Activated CD4-positive, alpha-beta T cell treated with anti-CD3 and anti-CD28 coated beads, Interleukin-2, amount 10 ng/mL, durations not matched to agents 7 days and 5 days (primary cell): ENCODE data around the gene RNU4-1. TPM values are rescaled to one million over a fixed set of nuclear protein-coding genes. Genes with fewer than 3 reads are reported as not detected.
"Not testable (repeated sequence)": the region's sequence is repeated elsewhere in the genome, so short reads cannot be mapped to it uniquely, and the experiment has no call there.

Experiments
- CTCF ChIA-PET: fragments of 350-600 bp; sonication (Branson Sonifier 250); formaldehyde crosslinking; loops from one replicate; lab custom pipeline; 2021; ENCODE audit warnings: antibody characterized with exemption; lab: Charles Lee
- POLR2A ChIA-PET: fragments of 350-600 bp; sonication (Branson Sonifier 250); formaldehyde crosslinking; loops from one replicate; lab custom pipeline; 2021; ENCODE audit warnings: antibody characterized with exemption; lab: Charles Lee
- DNase-seq: peaks from one replicate; pipeline ENCODE4 v3.0.0-alpha.2; 2020
- H3K27ac Mint-ChIP-seq: one replicate; pipeline ENCODE4 v1.8.0; 2021; ENCODE audit warnings: mild to moderate bottlenecking, moderate library complexity, mixed read lengths
- H3K27me3 Mint-ChIP-seq: one replicate; pipeline ENCODE4 v1.8.0; 2021; ENCODE audit warnings: mixed read lengths
- H3K36me3 Mint-ChIP-seq: one replicate; pipeline ENCODE4 v1.8.0; 2021; ENCODE audit warnings: low read depth, mixed read lengths
- H3K4me1 Mint-ChIP-seq: one replicate; pipeline ENCODE4 v1.8.0; 2021; ENCODE audit warnings: mixed read lengths
- H3K4me3 Mint-ChIP-seq: one replicate; pipeline ENCODE4 v1.8.0; 2021; ENCODE audit warnings: mild to moderate bottlenecking, moderate library complexity, mixed read lengths
- H3K9me3 Mint-ChIP-seq: one replicate; pipeline ENCODE4 v1.8.0; 2021; ENCODE audit warnings: mixed read lengths
- total RNA-seq, 2 experiments: library from RNA; stranded (reverse); gene quantifications; one replicate each; pipeline ENCODE4 v1.2.3, GENCODE V29; 2021

The RNU4-1 gene
- total RNA-seq, 2 experiments from 2014 or later: 672 to 1,846 TPM

- H3K4me3 Mint-ChIP-seq: peak overlapping the region; percentile 88
- peaks cover 52% of the 10 kb centered on the region for H3K36me3 Mint-ChIP-seq
- ChIA-PET CTCF (interaction anchor here (0.6 to 26.1 kb wide), 13 partner anchors 9 to 1715 kb away, joined by 3 to 546 read pairs (median 4); partner anchors contain the start of genes RNU4-1, RNU4-2, RPLP0 and SIRT4), POLR2A (interaction anchor here (1.0 to 3.5 kb wide), 2 partner anchors 13 to 28 kb away, joined by 3 to 24 read pairs; partner anchors contain the start of gene RNU4-2)
- no peaks in the 10 kb centered on the region for H3K27me3 Mint-ChIP-seq
- H3K27ac Mint-ChIP-seq: peak overlapping the region; percentile 83
- H3K4me1 Mint-ChIP-seq: peaks cover 59% of the 10 kb centered on the region
- H3K9me3 Mint-ChIP-seq: no peaks in the 10 kb centered on the region
- DNase-seq: no peak
Measured at GRCh38 chr12:120262852-120263747, 29.9 kb downstream of the RNU4-1 start.

- H3K4me1 Mint-ChIP-seq: peaks cover 68% of the 10 kb centered on the region
- ChIA-PET POLR2A (interaction anchor here (0.9 to 1.4 kb wide), 3 partner anchors 12 to 61 kb away, joined by 3 to 6 read pairs (median 3); partner anchors contain the start of genes RNU4-2 and RPLP0), CTCF (interaction anchor here (1.0 to 26.1 kb wide), 12 partner anchors 8 to 272 kb away, joined by 3 to 546 read pairs (median 6); partner anchors contain the start of genes RNU4-1, RNU4-2, RPLP0 and SIRT4)
- peaks cover 56% of the 10 kb centered on the region for H3K36me3 Mint-ChIP-seq
- H3K27ac Mint-ChIP-seq: peak overlapping the region; percentile 82
- H3K4me3 Mint-ChIP-seq: peak overlapping the region; percentile 88
- H3K27me3 Mint-ChIP-seq: no peaks in the 10 kb centered on the region
- H3K9me3 Mint-ChIP-seq: no peaks in the 10 kb centered on the region
- DNase-seq: peak; percentile 39
Measured at GRCh38 chr12:120261951-120262851, 30.8 kb downstream of the RNU4-1 start.

- ChIA-PET CTCF (interaction anchor here (1.1 to 26.1 kb wide), 3 partner anchors 11 to 35 kb away, joined by 3 to 546 read pairs (median 90); no protein-coding TSS in a partner anchor), POLR2A (no interaction called here)
- peaks cover 78% of the 10 kb centered on the region for H3K4me1 Mint-ChIP-seq
- no peak for DNase-seq
- no peaks in the 10 kb centered on the region for H3K9me3 Mint-ChIP-seq
- no peaks in the 10 kb centered on the region for H3K27me3 Mint-ChIP-seq
- peak overlapping the region; percentile 21 for H3K4me3 Mint-ChIP-seq
- H3K36me3 Mint-ChIP-seq: peaks cover 66% of the 10 kb centered on the region
- peak overlapping the region; percentile 77 for H3K27ac Mint-ChIP-seq
Measured at GRCh38 chr12:120260607-120261006, 32.4 kb downstream of the RNU4-1 start.

- H3K4me3 Mint-ChIP-seq: peak overlapping the region; percentile 21
- no peaks in the 10 kb centered on the region for H3K27me3 Mint-ChIP-seq
- peaks cover 85% of the 10 kb centered on the region for H3K4me1 Mint-ChIP-seq
- ChIA-PET POLR2A (interaction anchor here (0.8 kb wide), 1 partner anchor 58 kb away, joined by 3 read pairs; the partner anchor contains the start of gene RPLP0), CTCF (interaction anchor here (0.8 to 26.1 kb wide), 3 partner anchors 20 to 58 kb away, joined by 5 to 546 read pairs (median 90); partner anchors contain the start of gene RPLP0)
- H3K9me3 Mint-ChIP-seq: no peaks in the 10 kb centered on the region
- peak overlapping the region; percentile 77 for H3K27ac Mint-ChIP-seq
- H3K36me3 Mint-ChIP-seq: peaks cover 69% of the 10 kb centered on the region
- no peak for DNase-seq
Measured at GRCh38 chr12:120259418-120260202, 33.4 kb downstream of the RNU4-1 start.

GRCh38 chr12:120258323-120258896 is 34.6 kb downstream of the RNU4-1 start:
- ChIA-PET POLR2A (interaction anchor here (0.6 kb wide), 1 partner anchor 33 kb away, joined by 5 read pairs; no protein-coding TSS in a partner anchor), CTCF (interaction anchor here (26.1 kb wide), 1 partner anchor 33 kb away, joined by 546 read pairs; no protein-coding TSS in a partner anchor)
- Mint-ChIP-seq H3K36me3 (peaks cover 65% of the 10 kb centered on the region), H3K27me3 (no peaks in the 10 kb centered on the region), H3K4me3 (no peak overlapping the region), H3K4me1 (peaks cover 88% of the 10 kb centered on the region), H3K9me3 (no peaks in the 10 kb centered on the region), H3K27ac (peak overlapping the region; percentile 67)
- no peak for DNase-seq

- POLR2A ChIA-PET: interaction anchor here (0.6 to 0.8 kb wide), 2 partner anchors 34 to 36 kb away, joined by 3 to 5 read pairs; partner anchors contain the start of genes RNU4-1 and RNU4-2
- H3K27me3 Mint-ChIP-seq: no peaks in the 10 kb centered on the region
- CTCF ChIA-PET: interaction anchor here (0.6 to 26.1 kb wide), 5 partner anchors 8 to 56 kb away, joined by 4 to 546 read pairs (median 5); partner anchors contain the start of genes PXN and RPLP0
- peaks cover 63% of the 10 kb centered on the region for H3K36me3 Mint-ChIP-seq
- no peak for DNase-seq
- no peak overlapping the region for H3K4me3 Mint-ChIP-seq
- H3K27ac Mint-ChIP-seq: peak overlapping the region; percentile 67
- peaks cover 90% of the 10 kb centered on the region for H3K4me1 Mint-ChIP-seq
- no peaks in the 10 kb centered on the region for H3K9me3 Mint-ChIP-seq
Measured at GRCh38 chr12:120257041-120257821, 35.8 kb downstream of the RNU4-1 start.

- peaks cover 67% of the 10 kb centered on the region for H3K36me3 Mint-ChIP-seq
- peaks cover 89% of the 10 kb centered on the region for H3K4me1 Mint-ChIP-seq
- DNase-seq: no peak
- peak overlapping the region; percentile 97 for H3K27ac Mint-ChIP-seq
- H3K4me3 Mint-ChIP-seq: peak overlapping the region; percentile 1
- POLR2A ChIA-PET: no interaction called here
- H3K27me3 Mint-ChIP-seq: no peaks in the 10 kb centered on the region
- H3K9me3 Mint-ChIP-seq: no peaks in the 10 kb centered on the region
- CTCF ChIA-PET: interaction anchor here (0.8 to 26.1 kb wide), 6 partner anchors 8 to 54 kb away, joined by 3 to 546 read pairs (median 10); partner anchors contain the start of genes PXN, RPLP0 and SIRT4
Measured at GRCh38 chr12:120254809-120255208, 38.2 kb downstream of the RNU4-1 start.

- POLR2A ChIA-PET, H3K9me3 Mint-ChIP-seq, H3K27me3 Mint-ChIP-seq: not testable (repeated sequence)
- DNase-seq: peak; percentile 76
- CTCF ChIA-PET: interaction anchor here (0.9 to 26.1 kb wide), 8 partner anchors 10 to 52 kb away, joined by 3 to 546 read pairs (median 4); partner anchors contain the start of genes PXN, RPLP0 and SIRT4
- Mint-ChIP-seq H3K4me3 (peak overlapping the region; percentile 74), H3K27ac (peak overlapping the region; percentile 97), H3K4me1 (peaks cover 93% of the 10 kb centered on the region), H3K36me3 (peaks cover 73% of the 10 kb centered on the region)
Measured at GRCh38 chr12:120253313-120253712, 39.7 kb downstream of the RNU4-1 start.

- no peaks in the 10 kb centered on the region for H3K27me3 Mint-ChIP-seq
- H3K4me3 Mint-ChIP-seq: peak overlapping the region; percentile 74
- CTCF ChIA-PET: interaction anchor here (0.6 to 26.1 kb wide), 9 partner anchors 11 to 51 kb away, joined by 3 to 546 read pairs (median 4); partner anchors contain the start of genes PXN, RPLP0 and SIRT4
- POLR2A ChIA-PET: interaction anchor here (2.9 kb wide), 1 partner anchor 39 kb away, joined by 13 read pairs; the partner anchor contains the start of gene RNU4-2
- peaks cover 91% of the 10 kb centered on the region for H3K4me1 Mint-ChIP-seq
- DNase-seq: peak; percentile 88
- H3K36me3 Mint-ChIP-seq: peaks cover 76% of the 10 kb centered on the region
- peak overlapping the region; percentile 97 for H3K27ac Mint-ChIP-seq
- no peaks in the 10 kb centered on the region for H3K9me3 Mint-ChIP-seq
Measured at GRCh38 chr12:120252071-120252906, 40.7 kb downstream of the RNU4-1 start.
